ENCODE results near the gene OR4L1. TPM values are rescaled to one million over a fixed set of nuclear protein-coding genes. Genes with fewer than 3 reads are reported as not detected.
"Not testable (repeated sequence)": the region's sequence is repeated elsewhere in the genome, so short reads cannot be mapped to it uniquely, and the experiment has no call there.

The OR4L1 gene
- total RNA-seq, 2 donors from 2014 or later, result not detected

GRCh38 chr14:20044243-20044642 lies 15.6 kb upstream of the OR4L1 start:
- H3K27me3 ChIP-seq, result no peaks in the 10 kb centered on the region
- intact Hi-C loops (cut with DNase I), result no loop called here
- H3K4me1 ChIP-seq, result no peaks in the 10 kb centered on the region

DNA sequence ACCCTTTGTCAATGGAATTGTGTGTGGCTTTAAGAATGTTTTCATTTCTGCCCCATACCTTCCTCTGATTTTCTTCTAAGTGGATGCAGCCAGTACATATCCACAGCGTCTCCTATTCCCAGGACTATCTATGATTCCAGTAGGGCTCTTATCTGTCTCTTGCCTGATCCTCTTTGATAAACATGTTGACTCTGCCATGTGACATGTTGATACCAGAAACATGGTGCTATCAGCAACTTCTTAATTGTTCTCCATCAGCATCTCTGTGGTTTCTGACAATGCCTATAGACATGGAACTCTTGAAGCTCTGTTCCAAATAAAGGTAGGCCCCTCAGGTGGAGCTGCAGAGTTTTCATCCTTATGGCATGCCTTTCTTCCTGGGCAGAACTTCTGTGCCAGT lies 11.6 kb upstream of the OR4L1 start:
- intact Hi-C loops (cut with DNase I), result no loop called here
- Histone ChIP-seq H3K36me3 (no peaks in the 10 kb centered on the region), H3K9ac (ENCODE audit: low read depth in 2 of 2, low read length in 2 of 2) (no peak overlapping the region), H3K4me3 (no peak overlapping the region), H3K9me3 (no peaks in the 10 kb centered on the region), H3K27me3 (no peaks in the 10 kb centered on the region), H3K27ac (no peak overlapping the region), H3K4me1 (no peaks in the 10 kb centered on the region)
- TF ChIP-seq, protein P1, sequence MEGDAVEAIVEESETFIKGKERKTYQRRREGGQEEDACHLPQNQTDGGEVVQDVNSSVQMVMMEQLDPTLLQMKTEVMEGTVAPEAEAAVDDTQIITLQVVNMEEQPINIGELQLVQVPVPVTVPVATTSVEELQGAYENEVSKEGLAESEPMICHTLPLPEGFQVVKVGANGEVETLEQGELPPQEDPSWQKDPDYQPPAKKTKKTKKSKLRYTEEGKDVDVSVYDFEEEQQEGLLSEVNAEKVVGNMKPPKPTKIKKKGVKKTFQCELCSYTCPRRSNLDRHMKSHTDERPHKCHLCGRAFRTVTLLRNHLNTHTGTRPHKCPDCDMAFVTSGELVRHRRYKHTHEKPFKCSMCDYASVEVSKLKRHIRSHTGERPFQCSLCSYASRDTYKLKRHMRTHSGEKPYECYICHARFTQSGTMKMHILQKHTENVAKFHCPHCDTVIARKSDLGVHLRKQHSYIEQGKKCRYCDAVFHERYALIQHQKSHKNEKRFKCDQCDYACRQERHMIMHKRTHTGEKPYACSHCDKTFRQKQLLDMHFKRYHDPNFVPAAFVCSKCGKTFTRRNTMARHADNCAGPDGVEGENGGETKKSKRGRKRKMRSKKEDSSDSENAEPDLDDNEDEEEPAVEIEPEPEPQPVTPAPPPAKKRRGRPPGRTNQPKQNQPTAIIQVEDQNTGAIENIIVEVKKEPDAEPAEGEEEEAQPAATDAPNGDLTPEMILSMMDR (IDR thresholded peaks at IDR 0.05), result no peak
- DNase-seq, result no peak

More at GRCh38 chr14:20044243-20044642, 15.6 kb upstream of the OR4L1 start:
- Histone ChIP-seq H3K9me3 (no peaks in the 10 kb centered on the region), H3K9ac (ENCODE audit: low read depth in 2 of 2, low read length in 2 of 2) (no peak overlapping the region), H3K4me3 (no peak overlapping the region), H3K36me3 (no peaks in the 10 kb centered on the region), H3K27ac (no peak overlapping the region)
- TF ChIP-seq, protein P1 (IDR thresholded peaks at IDR 0.05), result no peak
- DNase-seq, result no peak

DNA sequence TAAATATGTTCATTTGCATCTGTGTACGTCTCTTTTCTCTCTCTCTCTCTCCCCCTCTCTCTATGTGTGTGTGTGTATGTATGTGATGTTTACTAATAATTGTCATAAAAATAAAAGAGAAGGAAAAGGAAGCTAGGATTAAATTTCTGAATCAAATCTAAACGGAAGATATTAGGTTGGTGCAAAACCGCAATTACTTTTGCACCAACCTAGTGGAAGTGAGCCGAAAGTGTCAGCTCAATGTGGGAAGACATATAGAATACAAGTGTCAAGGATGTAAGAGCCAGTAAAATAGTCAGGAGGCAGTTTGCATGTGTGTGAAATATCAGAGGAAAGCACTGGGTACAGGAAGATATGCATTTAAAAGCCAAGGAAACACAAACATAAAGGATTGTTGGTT lies 32.2 kb downstream of the OR4L1 start:
- intact Hi-C loops (cut with DNase I), result no loop called here
- Histone ChIP-seq H3K9me3 (no peaks in the 10 kb centered on the region), H3K9ac (ENCODE audit: low read depth in 2 of 2, low read length in 2 of 2) (no peak overlapping the region), H3K27me3 (no peaks in the 10 kb centered on the region), H3K27ac (no peak overlapping the region), H3K36me3 (no peaks in the 10 kb centered on the region), H3K4me3 (no peak overlapping the region), H3K4me1 (no peaks in the 10 kb centered on the region)
- TF ChIP-seq, protein P1 (IDR thresholded peaks at IDR 0.05), result no peak
- no peak for DNase-seq

DNA sequence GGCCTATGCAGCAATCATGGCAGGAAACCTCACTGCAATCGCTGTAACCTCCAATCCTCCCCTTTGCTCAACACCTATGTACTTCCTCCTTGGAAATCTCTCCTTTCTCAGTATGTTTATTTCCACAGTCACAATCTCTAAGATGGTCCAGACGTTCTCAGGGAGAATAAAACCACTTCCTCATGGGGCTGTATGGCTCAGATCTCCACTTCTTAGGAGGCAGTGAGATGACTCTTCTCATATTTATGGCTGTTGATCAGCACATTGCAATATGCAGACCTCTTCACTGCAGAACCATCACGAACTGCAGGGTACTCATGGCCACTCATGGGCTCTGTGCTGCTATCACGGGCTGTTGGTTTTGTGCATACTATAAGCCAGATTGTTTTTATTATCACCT lies 33.6 kb downstream of the OR4L1 start:
- H3K36me3 ChIP-seq, result no peaks in the 10 kb centered on the region
- intact Hi-C loops (cut with DNase I), result no loop called here

DNA sequence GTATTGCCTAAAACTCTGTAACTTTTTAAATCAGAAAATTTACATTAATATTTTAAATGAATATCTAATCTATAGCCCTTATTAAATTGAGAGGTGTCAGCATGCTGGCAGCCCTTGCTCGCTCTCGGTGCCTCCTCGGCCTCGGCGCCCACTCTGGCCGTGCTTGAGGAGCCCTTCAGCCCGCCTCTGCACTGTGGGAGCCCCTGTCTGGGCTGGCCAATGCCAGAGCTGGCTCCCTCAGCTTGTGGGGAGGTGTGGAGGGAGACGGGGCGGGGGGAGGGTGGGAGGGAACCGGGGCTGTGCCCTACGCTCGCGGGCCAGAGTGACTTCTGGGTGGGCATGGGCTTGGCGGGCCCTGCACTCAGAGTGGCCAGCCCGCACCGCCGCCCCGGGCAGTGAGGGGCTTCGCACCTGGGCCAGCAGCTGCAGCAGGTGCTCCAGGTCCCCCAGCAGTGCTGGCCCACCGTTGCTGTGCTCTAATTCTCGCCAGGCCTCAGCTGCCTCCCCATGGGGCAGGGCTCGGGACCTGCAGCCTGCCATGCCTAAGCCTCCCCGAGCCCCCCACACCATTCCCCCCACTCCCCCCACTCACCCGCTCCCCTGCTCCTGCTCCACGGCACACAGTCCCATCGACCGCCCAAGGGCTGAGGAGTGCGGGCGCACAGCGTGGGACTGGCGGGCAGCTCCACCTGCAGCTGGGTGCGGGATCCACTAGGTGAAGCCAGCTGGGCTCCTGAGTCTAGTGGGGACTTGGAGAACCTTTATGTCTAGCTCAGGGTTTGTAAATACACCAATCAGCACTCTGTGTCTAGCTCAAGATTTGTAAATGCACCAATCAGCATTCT lies 39.3 kb downstream of the OR4L1 start:
- DNase-seq; H3K4me3 ChIP-seq; H3K27ac ChIP-seq; H3K9ac ChIP-seq (ENCODE audit: low read depth in 2 of 2, low read length in 2 of 2); intact Hi-C loops (cut with DNase I); H3K4me1 ChIP-seq; H3K9me3 ChIP-seq; H3K36me3 ChIP-seq; H3K27me3 ChIP-seq: not testable (repeated sequence)

More for the DNA sequence above, 33.6 kb downstream of the OR4L1 start:
- H3K27me3 ChIP-seq, result no peaks in the 10 kb centered on the region
- DNase-seq, result no peak
- no peak overlapping the region for H3K4me3 ChIP-seq
- H3K4me1 ChIP-seq, result no peaks in the 10 kb centered on the region
- no peak overlapping the region for H3K9ac ChIP-seq (ENCODE audit: low read depth in 2 of 2, low read length in 2 of 2)
- no peaks in the 10 kb centered on the region for H3K9me3 ChIP-seq
- H3K27ac ChIP-seq, result no peak overlapping the region
- TF ChIP-seq, protein P1 (IDR thresholded peaks at IDR 0.05), result no peak

DNA sequence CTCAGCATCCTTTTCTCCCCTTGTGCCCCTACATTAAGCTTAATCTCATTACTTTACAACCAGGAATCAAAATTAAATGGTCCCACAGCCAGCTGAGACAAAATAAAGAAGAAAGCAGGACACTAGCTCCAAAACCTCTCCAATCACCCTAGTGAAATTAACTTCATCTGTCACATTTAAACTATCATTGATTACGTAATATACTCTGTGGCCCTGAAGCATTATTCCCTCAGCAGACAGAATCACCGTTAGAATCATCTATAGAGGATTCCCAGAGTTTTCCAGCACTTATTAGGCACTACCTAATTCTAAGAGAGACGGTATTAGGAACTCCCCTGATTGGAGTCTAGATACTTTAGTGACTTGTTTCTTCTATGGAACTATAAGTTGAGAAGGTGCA lies 50.6 kb downstream of the OR4L1 start, which contains the start of gene OR4K17:
OR4K17 (plus strand) TSS at position 302 of the 400 bp plus-strand sequence. CDS start 6,761 bp downstream, outside the sequence.
- no peaks in the 10 kb centered on the region for H3K9me3 ChIP-seq
- no peak within 1 kb of the TSS for H3K4me3 ChIP-seq
- no peak for DNase-seq
- H3K36me3 ChIP-seq, result no peaks in the 10 kb centered on the region
- no peaks in the 10 kb centered on the region for H3K27me3 ChIP-seq
- H3K9ac ChIP-seq (ENCODE audit: low read depth in 2 of 2, low read length in 2 of 2), result no peak within 1 kb of the TSS
- H3K27ac ChIP-seq, result no peak within 1 kb of the TSS
- no peaks in the 10 kb centered on the region for H3K4me1 ChIP-seq
- TF ChIP-seq, protein P1 (IDR thresholded peaks at IDR 0.05), result no peak
- intact Hi-C loops (cut with DNase I), result no loop called here

Measured in colonic mucosa (tissue), 4 donors.